Activated naive CD4-positive, alpha-beta T cell treated with anti-CD3 and anti-CD28 coated beads, Interleukin-2, amount 10 ng/mL, durations not matched to agents 7 days and 5 days (primary cell): Measurements from ENCODE around the gene SLC24A4.

Experiments used
- CTCF ChIA-PET: fragments of 350-600 bp; sonication (Branson Sonifier 250); formaldehyde crosslinking; loops from one replicate; lab custom pipeline; 2021; ENCODE audit warnings: antibody characterized with exemption; lab: Charles Lee
- DNase-seq: peaks from one replicate; pipeline ENCODE4 v3.0.0-alpha.2; 2020
- H3K27ac Mint-ChIP-seq: one replicate; pipeline ENCODE4 v1.8.0; 2021; ENCODE audit warnings: mild to moderate bottlenecking, moderate library complexity, mixed read lengths
- H3K27me3 Mint-ChIP-seq: one replicate; pipeline ENCODE4 v1.8.0; 2021; ENCODE audit warnings: mild to moderate bottlenecking, mixed read lengths
- H3K36me3 Mint-ChIP-seq: one replicate; pipeline ENCODE4 v1.8.0; 2021; ENCODE audit warnings: mixed read lengths
- H3K4me1 Mint-ChIP-seq: one replicate; pipeline ENCODE4 v1.8.0; 2021; ENCODE audit warnings: mixed read lengths
- H3K4me3 Mint-ChIP-seq: one replicate; pipeline ENCODE4 v1.8.0; 2021; ENCODE audit warnings: mild to moderate bottlenecking, moderate library complexity, mixed read lengths
- H3K9me3 Mint-ChIP-seq: one replicate; pipeline ENCODE4 v1.8.0; 2021; ENCODE audit warnings: mixed read lengths

SLC24A4 gene

GRCh38 chr14:92328664-92329255 is 5.8 kb downstream of the SLC24A4 start:
- peaks cover 3% of the 10 kb centered on the region for H3K4me1 Mint-ChIP-seq
- no peak overlapping the region for H3K4me3 Mint-ChIP-seq
- no peaks in the 10 kb centered on the region for H3K9me3 Mint-ChIP-seq
- peaks cover 48% of the 10 kb centered on the region for H3K27me3 Mint-ChIP-seq
- H3K27ac Mint-ChIP-seq, result no peak overlapping the region
- H3K36me3 Mint-ChIP-seq, result no peaks in the 10 kb centered on the region
- CTCF ChIA-PET, result interaction anchor here (2.0 kb wide), 1 partner anchor 23 kb away, joined by 6 read pairs; no protein-coding TSS in a partner anchor
- DNase-seq, result no peak

GRCh38 chr14:92334050-92334449 is 11.1 kb downstream of the SLC24A4 start:
- Mint-ChIP-seq H3K4me1 (no peaks in the 10 kb centered on the region), H3K36me3 (no peaks in the 10 kb centered on the region), H3K27ac (no peak overlapping the region), H3K4me3 (no peak overlapping the region), H3K27me3 (peaks cover 23% of the 10 kb centered on the region), H3K9me3 (no peaks in the 10 kb centered on the region)
- CTCF ChIA-PET, result no interaction called here
- no peak for DNase-seq

- Mint-ChIP-seq H3K27ac (no peak overlapping the region), H3K4me3 (no peak overlapping the region), H3K9me3 (no peaks in the 10 kb centered on the region), H3K4me1 (no peaks in the 10 kb centered on the region), H3K27me3 (peaks cover 32% of the 10 kb centered on the region), H3K36me3 (no peaks in the 10 kb centered on the region)
- DNase-seq, result no peak
- CTCF ChIA-PET, result no interaction called here
These were observed 13.4 kb downstream of the SLC24A4 start for GRCh38 chr14:92336363-92336762.

GRCh38 chr14:92339426-92339825 is 16.5 kb downstream of the SLC24A4 start:
- Mint-ChIP-seq H3K36me3 (no peaks in the 10 kb centered on the region), H3K27me3 (peaks cover 32% of the 10 kb centered on the region), H3K9me3 (no peaks in the 10 kb centered on the region), H3K4me1 (peaks cover 2% of the 10 kb centered on the region), H3K4me3 (no peak overlapping the region), H3K27ac (no peak overlapping the region)
- CTCF ChIA-PET, result no interaction called here
- no peak for DNase-seq

- Mint-ChIP-seq H3K4me3 (no peak overlapping the region), H3K9me3 (no peaks in the 10 kb centered on the region), H3K4me1 (peaks cover 2% of the 10 kb centered on the region), H3K27me3 (peaks cover 32% of the 10 kb centered on the region), H3K27ac (no peak overlapping the region), H3K36me3 (no peaks in the 10 kb centered on the region)
- CTCF ChIA-PET, result no interaction called here
- no peak for DNase-seq
These were observed 17.1 kb downstream of the SLC24A4 start for GRCh38 chr14:92340071-92340470.

- no peak for DNase-seq
- Mint-ChIP-seq H3K27ac (no peak overlapping the region), H3K27me3 (peaks cover 31% of the 10 kb centered on the region), H3K4me3 (no peak overlapping the region), H3K4me1 (peaks cover 2% of the 10 kb centered on the region), H3K9me3 (no peaks in the 10 kb centered on the region), H3K36me3 (no peaks in the 10 kb centered on the region)
- CTCF ChIA-PET, result no interaction called here
These were observed 18.0 kb downstream of the SLC24A4 start for GRCh38 chr14:92340931-92341330.

- Mint-ChIP-seq H3K36me3 (no peaks in the 10 kb centered on the region), H3K9me3 (no peaks in the 10 kb centered on the region), H3K27ac (no peak overlapping the region), H3K4me1 (peaks cover 2% of the 10 kb centered on the region), H3K27me3 (peaks cover 23% of the 10 kb centered on the region), H3K4me3 (no peak overlapping the region)
- CTCF ChIA-PET, result interaction anchor here (1.2 kb wide), 1 partner anchor 10 kb away, joined by 5 read pairs; no protein-coding TSS in a partner anchor
- DNase-seq, result no peak
These were observed 18.8 kb downstream of the SLC24A4 start for GRCh38 chr14:92341791-92342190.

GRCh38 chr14:92348154-92348553 is 25.2 kb downstream of the SLC24A4 start:
- H3K27ac Mint-ChIP-seq, result no peak overlapping the region
- no peaks in the 10 kb centered on the region for H3K36me3 Mint-ChIP-seq
- no peaks in the 10 kb centered on the region for H3K4me1 Mint-ChIP-seq
- DNase-seq, result no peak
- H3K4me3 Mint-ChIP-seq, result no peak overlapping the region
- CTCF ChIA-PET, result no interaction called here
- peaks cover 25% of the 10 kb centered on the region for H3K27me3 Mint-ChIP-seq
- no peaks in the 10 kb centered on the region for H3K9me3 Mint-ChIP-seq

- CTCF ChIA-PET, result interaction anchor here (0.9 to 3.5 kb wide), 18 partner anchors 8 to 329 kb away, joined by 3 to 28 read pairs (median 4); partner anchors contain the start of genes ATXN3 and CPSF2
- Mint-ChIP-seq H3K4me1 (no peaks in the 10 kb centered on the region), H3K36me3 (no peaks in the 10 kb centered on the region), H3K27ac (no peak overlapping the region), H3K9me3 (no peaks in the 10 kb centered on the region), H3K4me3 (no peak overlapping the region), H3K27me3 (peaks cover 17% of the 10 kb centered on the region)
- no peak for DNase-seq
These were observed 28.8 kb downstream of the SLC24A4 start for GRCh38 chr14:92351750-92352149.

GRCh38 chr14:92352158-92352985 is 29.4 kb downstream of the SLC24A4 start:
- CTCF ChIA-PET, result interaction anchor here (0.9 to 3.5 kb wide), 20 partner anchors 9 to 328 kb away, joined by 3 to 28 read pairs (median 4); partner anchors contain the start of genes ATXN3 and CPSF2
- no peaks in the 10 kb centered on the region for H3K9me3 Mint-ChIP-seq
- H3K27me3 Mint-ChIP-seq, result peaks cover 17% of the 10 kb centered on the region
- no peak overlapping the region for H3K27ac Mint-ChIP-seq
- peak; percentile 67 for DNase-seq
- H3K4me1 Mint-ChIP-seq, result no peaks in the 10 kb centered on the region
- no peak overlapping the region for H3K4me3 Mint-ChIP-seq
- H3K36me3 Mint-ChIP-seq, result no peaks in the 10 kb centered on the region

- no peaks in the 10 kb centered on the region for H3K9me3 Mint-ChIP-seq
- H3K4me3 Mint-ChIP-seq, result no peak overlapping the region
- no peak for DNase-seq
- CTCF ChIA-PET, result interaction anchor here (0.9 to 1.9 kb wide), 3 partner anchors 30 to 215 kb away, joined by 3 to 9 read pairs (median 3); no protein-coding TSS in a partner anchor
- no peaks in the 10 kb centered on the region for H3K4me1 Mint-ChIP-seq
- H3K36me3 Mint-ChIP-seq, result no peaks in the 10 kb centered on the region
- H3K27me3 Mint-ChIP-seq, result peaks cover 17% of the 10 kb centered on the region
- H3K27ac Mint-ChIP-seq, result no peak overlapping the region
These were observed 30.5 kb downstream of the SLC24A4 start for GRCh38 chr14:92353447-92353846.

GRCh38 chr14:92356677-92357076 is 33.7 kb downstream of the SLC24A4 start:
- Mint-ChIP-seq H3K4me3 (no peak overlapping the region), H3K27ac (no peak overlapping the region), H3K4me1 (no peaks in the 10 kb centered on the region), H3K27me3 (peaks cover 10% of the 10 kb centered on the region), H3K36me3 (no peaks in the 10 kb centered on the region), H3K9me3 (no peaks in the 10 kb centered on the region)
- DNase-seq, result no peak
- CTCF ChIA-PET, result no interaction called here

GRCh38 chr14:92360651-92361370 is 37.8 kb downstream of the SLC24A4 start:
- CTCF ChIA-PET, result no interaction called here
- Mint-ChIP-seq H3K27ac (no peak overlapping the region), H3K4me3 (no peak overlapping the region), H3K4me1 (no peaks in the 10 kb centered on the region), H3K36me3 (no peaks in the 10 kb centered on the region), H3K27me3 (peaks cover 21% of the 10 kb centered on the region), H3K9me3 (no peaks in the 10 kb centered on the region)
- DNase-seq, result no peak

GRCh38 chr14:92362781-92363235 is 39.8 kb downstream of the SLC24A4 start:
- Mint-ChIP-seq H3K27me3 (peaks cover 25% of the 10 kb centered on the region), H3K27ac (no peak overlapping the region), H3K36me3 (no peaks in the 10 kb centered on the region), H3K9me3 (no peaks in the 10 kb centered on the region), H3K4me1 (no peaks in the 10 kb centered on the region), H3K4me3 (no peak overlapping the region)
- DNase-seq, result no peak
- CTCF ChIA-PET, result interaction anchor here (0.7 kb wide), 1 partner anchor 10 kb away, joined by 4 read pairs; no protein-coding TSS in a partner anchor
